ENCODE data around the gene PKP4. TPM values are rescaled to one million over a fixed set of nuclear protein-coding genes. Genes with fewer than 3 reads are reported as not detected.

Gene PKP4
- total and polyA plus RNA-seq, 2 experiments from 2014 or later = 35.7 to 92.3 TPM

- DNase-seq (ENCODE audit: low spot score) = peak; percentile 27
- Histone ChIP-seq H3K27ac (ENCODE audit: low read depth) (peak overlapping the region; percentile 12; the same call in 1 of the 2 replicates), H3K36me3 (ENCODE audit: insufficient read depth) (0 out of 2 replicates have a peak, but pooled peaks cover 6% of the 10 kb centered on the region), H3F3A (replicated peaks; ENCODE audit: low read depth) (no peaks in the 10 kb centered on the region), H3K4me1 (ENCODE audit: insufficient read depth) (peaks cover 17% of the 10 kb centered on the region), H3K9me2 (ENCODE audit: insufficient read depth) (peaks cover 7% of the 10 kb centered on the region; the same call in 1 of the 2 replicates), H4K20me1 (replicated peaks; ENCODE audit: insufficient read depth) (no peaks in the 10 kb centered on the region), H2AFZ (no peak overlapping the region), H3K4me2 (peak overlapping the region; percentile 55), H3K4me3 (0 out of 2 replicates have a peak overlapping the region, but pooled peaks have one; percentile 22), H3K27me3 (ENCODE audit: insufficient read depth) (no peaks in the 10 kb centered on the region), H3K79me2 (replicated peaks; ENCODE audit: insufficient read depth) (no peaks in the 10 kb centered on the region)
- no peak for ATAC-seq
- Mint-ChIP-seq H3K4me1 (peaks cover 19% of the 10 kb centered on the region), H3K36me3 (ENCODE audit: low read depth) (peaks cover 67% of the 10 kb centered on the region), H3K4me3 (no peak overlapping the region; the same call in 2 of the 3 replicates), H3K9me3 (no peaks in the 10 kb centered on the region), H3K27me3 (ENCODE audit: insufficient read depth, low read depth, poor library complexity) (peaks cover 1% of the 10 kb centered on the region), H3K27ac (peak overlapping the region; percentile 89)
- TF ChIP-seq EZH2 (IDR thresholded peaks at IDR 0.05; ENCODE audit: low read depth, unreplicated experiment) (no peak), EZH2phosphoT487 (IDR thresholded peaks at IDR 0.05; ENCODE audit: unreplicated experiment) (no peak), ETS1 (IDR thresholded peaks at IDR 0.05) (no peak), STAT1 (IDR thresholded peaks at IDR 0.05; ENCODE audit: unreplicated experiment) (no peak), REST (IDR thresholded peaks at IDR 0.05; ENCODE audit: unreplicated experiment) (no peak), POLR2AphosphoS5 (IDR thresholded peaks at IDR 0.05; ENCODE audit: low read depth) (no peak), NANOG (IDR thresholded peaks at IDR 0.05; ENCODE audit: borderline replicate concordance) (peak; percentile 41; the same call in 1 of the 2 replicates), JUNB (IDR thresholded peaks at IDR 0.05; ENCODE audit: unreplicated experiment) (no peak), ZNF462 (CRISPR knock-in tag; IDR thresholded peaks at IDR 0.05) (no peak)
Measured at GRCh38 chr2:158677542-158677941, 220.8 kb downstream of the PKP4 start.
